Nephron (organoid): ENCODE measurements around the gene MESD.

Experiments used
- H3K27ac Mint-ChIP-seq, 3 experiments: 2 replicates each; pipeline ENCODE4 v1.8.0; 2020; ENCODE audit warnings: mixed read lengths in 3 of 3, mild to moderate bottlenecking in 2 of 3, moderate library complexity in 1 of 3
- H3K27me3 Mint-ChIP-seq: 2 replicates; pipeline ENCODE4 v1.8.0; 2021; ENCODE audit warnings: low read depth, mild to moderate bottlenecking, moderate library complexity, mixed read lengths
- H3K36me3 Mint-ChIP-seq: 2 replicates; pipeline ENCODE4 v1.8.0; 2020; ENCODE audit warnings: low read depth, mixed read lengths
- H3K4me1 Mint-ChIP-seq: 2 replicates; pipeline ENCODE4 v1.8.0; 2020; ENCODE audit warnings: mixed read lengths
- H3K4me3 Mint-ChIP-seq, 3 experiments: 2 replicates each; pipeline ENCODE4 v1.8.0; 2020; ENCODE audit warnings: mild to moderate bottlenecking in 3 of 3, mixed read lengths in 3 of 3, moderate library complexity in 2 of 3
- H3K9me3 Mint-ChIP-seq: 2 replicates; pipeline ENCODE4 v1.8.0; 2020; ENCODE audit warnings: mixed read lengths
- TF ChIP-seq, protein P1 (sequence below), 3 experiments: fragments of 200-600 bp; sonication (generic); IDR thresholded peaks; one replicate each; pipeline ENCODE4 v1.5.0; 2021; ENCODE audit warnings: antibody characterized with exemption in 3 of 3; ENCODE audit not compliant: unreplicated experiment in 3 of 3

MESD gene

GRCh38 chr15:81032355-81032754, 42.7 kb upstream of the MESD start:
- Mint-ChIP-seq H3K27me3 (no peaks in the 10 kb centered on the region), H3K9me3 (peaks cover 6% of the 10 kb centered on the region), H3K27ac (no peak overlapping the region), H3K4me1 (peaks cover 11% of the 10 kb centered on the region), H3K4me3 (no peak overlapping the region), H3K36me3 (no peaks in the 10 kb centered on the region)
- TF ChIP-seq, protein P1, sequence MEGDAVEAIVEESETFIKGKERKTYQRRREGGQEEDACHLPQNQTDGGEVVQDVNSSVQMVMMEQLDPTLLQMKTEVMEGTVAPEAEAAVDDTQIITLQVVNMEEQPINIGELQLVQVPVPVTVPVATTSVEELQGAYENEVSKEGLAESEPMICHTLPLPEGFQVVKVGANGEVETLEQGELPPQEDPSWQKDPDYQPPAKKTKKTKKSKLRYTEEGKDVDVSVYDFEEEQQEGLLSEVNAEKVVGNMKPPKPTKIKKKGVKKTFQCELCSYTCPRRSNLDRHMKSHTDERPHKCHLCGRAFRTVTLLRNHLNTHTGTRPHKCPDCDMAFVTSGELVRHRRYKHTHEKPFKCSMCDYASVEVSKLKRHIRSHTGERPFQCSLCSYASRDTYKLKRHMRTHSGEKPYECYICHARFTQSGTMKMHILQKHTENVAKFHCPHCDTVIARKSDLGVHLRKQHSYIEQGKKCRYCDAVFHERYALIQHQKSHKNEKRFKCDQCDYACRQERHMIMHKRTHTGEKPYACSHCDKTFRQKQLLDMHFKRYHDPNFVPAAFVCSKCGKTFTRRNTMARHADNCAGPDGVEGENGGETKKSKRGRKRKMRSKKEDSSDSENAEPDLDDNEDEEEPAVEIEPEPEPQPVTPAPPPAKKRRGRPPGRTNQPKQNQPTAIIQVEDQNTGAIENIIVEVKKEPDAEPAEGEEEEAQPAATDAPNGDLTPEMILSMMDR (IDR thresholded peaks at IDR 0.05; ENCODE audit: unreplicated experiment in 3 of 3): no peak

GRCh38 chr15:81031203-81031602, 41.6 kb upstream of the MESD start:
- Mint-ChIP-seq H3K27ac (no peak overlapping the region), H3K4me1 (peaks cover 19% of the 10 kb centered on the region), H3K27me3 (no peaks in the 10 kb centered on the region), H3K9me3 (peaks cover 6% of the 10 kb centered on the region), H3K36me3 (no peaks in the 10 kb centered on the region), H3K4me3 (no peak overlapping the region)
- TF ChIP-seq, protein P1 (IDR thresholded peaks at IDR 0.05; ENCODE audit: unreplicated experiment in 3 of 3): no peak

- H3K4me3 Mint-ChIP-seq: no peak overlapping the region
- H3K36me3 Mint-ChIP-seq: no peaks in the 10 kb centered on the region
- H3K9me3 Mint-ChIP-seq: peaks cover 6% of the 10 kb centered on the region
- no peak overlapping the region for H3K27ac Mint-ChIP-seq
- no peaks in the 10 kb centered on the region for H3K27me3 Mint-ChIP-seq
- TF ChIP-seq, protein P1 (IDR thresholded peaks at IDR 0.05; ENCODE audit: unreplicated experiment in 3 of 3): no peak
- peaks cover 23% of the 10 kb centered on the region for H3K4me1 Mint-ChIP-seq
Measured at GRCh38 chr15:81030301-81030750, 40.7 kb upstream of the MESD start.

- TF ChIP-seq, protein P1 (IDR thresholded peaks at IDR 0.05; ENCODE audit: unreplicated experiment in 3 of 3): no peak
- no peak overlapping the region for H3K27ac Mint-ChIP-seq
- H3K36me3 Mint-ChIP-seq: no peaks in the 10 kb centered on the region
- H3K4me3 Mint-ChIP-seq: no peak overlapping the region
- H3K9me3 Mint-ChIP-seq: peaks cover 6% of the 10 kb centered on the region
- H3K4me1 Mint-ChIP-seq: peaks cover 28% of the 10 kb centered on the region
- no peaks in the 10 kb centered on the region for H3K27me3 Mint-ChIP-seq
Measured at GRCh38 chr15:81029414-81030300, 40.0 kb upstream of the MESD start.

DNA sequence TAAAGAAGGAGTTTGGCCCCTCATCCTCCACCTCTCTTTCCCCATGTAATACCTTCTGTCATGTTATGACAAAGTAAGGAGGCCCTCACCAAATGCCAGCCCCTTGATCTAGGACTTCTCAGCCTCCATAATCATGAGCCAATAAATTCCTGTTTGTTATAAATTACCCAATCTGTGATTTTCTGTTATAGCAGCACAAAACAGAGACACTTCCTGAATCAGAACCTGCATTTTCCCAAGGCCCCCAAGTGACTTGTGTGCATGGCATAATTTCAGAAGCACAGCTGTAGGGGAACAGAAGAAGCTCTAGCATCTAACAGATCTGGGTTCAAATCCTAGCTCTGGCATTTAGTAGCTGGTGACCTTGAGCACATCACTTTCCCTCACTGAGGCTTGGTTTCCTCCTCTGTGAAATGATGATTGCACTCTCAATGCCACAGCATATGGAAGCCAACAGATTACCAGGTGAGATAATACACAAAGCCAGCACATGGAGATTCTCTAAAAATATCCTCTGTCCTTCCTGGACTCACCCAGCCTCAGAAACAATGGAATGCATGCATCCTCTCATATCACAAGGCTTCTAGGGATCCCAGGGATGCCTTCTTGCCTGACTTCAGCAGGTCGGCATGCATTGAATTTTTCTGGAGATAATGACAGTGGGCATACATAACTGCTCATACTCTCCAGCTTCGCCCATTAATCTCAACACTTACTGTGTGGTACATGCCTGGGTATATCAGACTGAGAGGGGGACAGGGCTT, 37.4 kb upstream of the MESD start:
- H3K36me3 Mint-ChIP-seq: no peaks in the 10 kb centered on the region
- TF ChIP-seq, protein P1 (IDR thresholded peaks at IDR 0.05; ENCODE audit: unreplicated experiment in 3 of 3): no peak
- H3K27ac Mint-ChIP-seq: peak overlapping the region in 1 of 3 experiments; percentile 86
- H3K4me1 Mint-ChIP-seq: peaks cover 27% of the 10 kb centered on the region
- peaks cover 6% of the 10 kb centered on the region for H3K9me3 Mint-ChIP-seq
- H3K27me3 Mint-ChIP-seq: no peaks in the 10 kb centered on the region
- no peak overlapping the region for H3K4me3 Mint-ChIP-seq
